M059J (cell line): ENCODE results near the gene FAM72C. TPM values are rescaled to one million over a fixed set of nuclear protein-coding genes. Genes with fewer than 3 reads are reported as not detected.
"Not testable (repeated sequence)": the region's sequence is repeated elsewhere in the genome, so short reads cannot be mapped to it uniquely, and the experiment has no call there.

ENCODE experiments used
- DNase-seq: peaks from one replicate; pipeline ENCODE4 v3.0.0-alpha.2; 2012; ENCODE audit warnings: low read depth
- total RNA-seq: library from RNA; depleted of rRNA; stranded (reverse); fragments of >200 nt; shearing (Covaris generic); gene quantifications from 2 replicates; pipeline ENCODE4 v1.2.3, GENCODE V29; 2014

The FAM72C gene
- total RNA-seq, 1 experiment from 2014 or later: 5.2 TPM

GRCh38 chr1:143984721-143985473 is 13.1 kb upstream of the FAM72C start:
- DNase-seq: not testable (repeated sequence)

- DNase-seq: not testable (repeated sequence)
Measured at GRCh38 chr1:143974416-143974815, 2.6 kb upstream of the FAM72C start.

- not testable (repeated sequence) for DNase-seq
Measured at GRCh38 chr1:143973876-143974414, 2.2 kb upstream of the FAM72C start.

GRCh38 chr1:143972753-143973326 is 1.1 kb upstream of the FAM72C start:
- not testable (repeated sequence) for DNase-seq

- not testable (repeated sequence) for DNase-seq
Measured at GRCh38 chr1:143965860-143966259, 5.9 kb downstream of the FAM72C start.

GRCh38 chr1:143964294-143964693 is 7.5 kb downstream of the FAM72C start:
- not testable (repeated sequence) for DNase-seq

- not testable (repeated sequence) for DNase-seq
Measured at GRCh38 chr1:143955930-143956329, 15.9 kb downstream of the FAM72C start.

GRCh38 chr1:143952913-143953312 is 18.9 kb downstream of the FAM72C start:
- DNase-seq: not testable (repeated sequence)

- not testable (repeated sequence) for DNase-seq
Measured at GRCh38 chr1:143951485-143952391, 20.0 kb downstream of the FAM72C start.

- not testable (repeated sequence) for DNase-seq
Measured at GRCh38 chr1:143947749-143948148, 24.0 kb downstream of the FAM72C start.

GRCh38 chr1:143945253-143945652 is 26.5 kb downstream of the FAM72C start:
- not testable (repeated sequence) for DNase-seq

GRCh38 chr1:143944576-143945240 is 27.1 kb downstream of the FAM72C start:
- not testable (repeated sequence) for DNase-seq

- not testable (repeated sequence) for DNase-seq
Measured at GRCh38 chr1:143943319-143943978, 28.3 kb downstream of the FAM72C start.

- DNase-seq: not testable (repeated sequence)
Measured at GRCh38 chr1:143942238-143942860, 29.4 kb downstream of the FAM72C start.

- not testable (repeated sequence) for DNase-seq
Measured at GRCh38 chr1:143939666-143940065, 32.1 kb downstream of the FAM72C start.

- not testable (repeated sequence) for DNase-seq
Measured at GRCh38 chr1:143938922-143939321, 32.9 kb downstream of the FAM72C start.

- peak; percentile 2 for DNase-seq
Measured at GRCh38 chr1:143936457-143937115, 35.2 kb downstream of the FAM72C start.

GRCh38 chr1:143919127-143919526 is 52.7 kb downstream of the FAM72C start:
- DNase-seq: not testable (repeated sequence)

- not testable (repeated sequence) for DNase-seq
Measured at GRCh38 chr1:143918552-143918951, 53.2 kb downstream of the FAM72C start.

- DNase-seq: not testable (repeated sequence)
Measured at GRCh38 chr1:143913705-143914104, 58.1 kb downstream of the FAM72C start.
